Thyroid gland (tissue), 4 donors: Measurements from ENCODE around the gene MAP3K7CL.

Experiments
- CTCF ChIP-seq, 6 experiments: fragments of 200-600 bp in 3 of 6; fragments of 450-650 bp in 3 of 6; sonication (generic) in 3 of 6; IDR thresholded peaks; one replicate each; pipeline ENCODE4 v1.5.1; 2016 to 2019; ENCODE audit warnings: antibody characterized with exemption in 6 of 6, mild to moderate bottlenecking in 2 of 6, inconsistent platforms in 1 of 6, moderate library complexity in 1 of 6
- POLR2A ChIP-seq, 2 donors: fragments of 450-650 bp; IDR thresholded peaks; one replicate each; pipeline ENCODE4 v1.6.1; 2017; ENCODE audit warnings: antibody characterized with exemption in 2 of 2, mild to moderate bottlenecking in 2 of 2, moderate library complexity in 1 of 2

DNA sequence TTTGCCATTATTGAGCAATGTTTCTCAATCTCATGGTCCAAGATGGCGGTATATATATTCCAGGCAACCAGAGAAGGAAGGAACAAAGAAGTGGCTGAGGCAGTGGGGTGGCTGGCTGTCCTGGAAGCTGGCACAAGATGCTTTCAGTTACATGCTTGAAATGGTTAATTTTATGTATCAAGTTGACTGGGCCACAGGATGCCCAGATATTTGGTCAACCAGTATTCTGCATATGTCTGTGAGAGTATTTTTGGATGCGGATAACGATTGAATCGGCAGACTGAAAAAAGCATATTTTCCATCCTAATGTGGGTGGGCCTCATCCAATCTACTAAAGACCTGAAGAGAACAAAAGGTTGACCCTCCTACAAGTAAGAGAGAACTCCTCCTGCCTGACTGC, 55.2 kb downstream of the MAP3K7CL start:
- TF ChIP-seq POLR2A (IDR thresholded peaks at IDR 0.05) = no peak
- no peak for TF ChIP-seq CTCF (IDR thresholded peaks at IDR 0.05)
